HEK293T (cell line): ENCODE measurements around the gene MRAS.
"Not testable (repeated sequence)": the region's sequence is repeated elsewhere in the genome, so short reads cannot be mapped to it uniquely, and the experiment has no call there.

Experiments used
- ARNT ChIP-seq: fragments of 450-650 bp; IDR thresholded peaks from 2 replicates; pipeline ENCODE4 v1.6.1; 2017; ENCODE audit warnings: mild to moderate bottlenecking
- ELF4 ChIP-seq: fragments of 450-650 bp; IDR thresholded peaks from 2 replicates; pipeline ENCODE4 v1.6.1; 2017; ENCODE audit warnings: antibody characterized with exemption
- FOXA1 ChIP-seq: fragments of 450-650 bp; IDR thresholded peaks from 2 replicates; pipeline ENCODE4 v1.6.1; 2016; ENCODE audit warnings: mild to moderate bottlenecking
- SP1 ChIP-seq: fragments of 450-650 bp; IDR thresholded peaks from 2 replicates; pipeline ENCODE4 v1.6.1; 2017
- SUZ12 ChIP-seq: fragments of 450-650 bp; IDR thresholded peaks from 2 replicates; pipeline ENCODE4 v1.6.1; 2016; ENCODE audit warnings: mild to moderate bottlenecking
- ZNF384 ChIP-seq: fragments of 450-650 bp; IDR thresholded peaks from 2 replicates; pipeline ENCODE4 v1.6.1; 2016
- TF ChIP-seq, protein P1 (sequence below): fragments of 450-650 bp; IDR thresholded peaks from 2 replicates; pipeline ENCODE4 v1.6.1; 2016

DNA sequence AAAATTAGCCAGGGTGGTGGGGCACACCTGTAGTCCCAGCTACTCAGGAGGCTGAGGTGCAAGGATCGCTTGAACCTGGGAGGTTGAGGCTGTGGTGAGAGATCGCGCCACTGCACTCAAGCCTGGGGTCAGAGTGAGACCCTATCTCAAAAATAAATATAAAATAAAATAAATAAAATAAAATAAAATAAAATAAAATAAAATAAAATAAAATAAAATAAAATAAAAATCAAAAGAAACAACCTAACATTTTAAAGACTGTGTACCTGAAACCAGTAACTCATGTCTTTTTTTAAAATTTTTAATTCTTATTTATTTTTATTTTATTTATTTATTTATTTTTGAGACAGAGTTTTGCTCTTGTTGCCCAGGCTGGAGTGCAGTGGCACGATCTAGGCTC lies 78.4 kb downstream of the MRAS start:
- TF ChIP-seq, protein P1, sequence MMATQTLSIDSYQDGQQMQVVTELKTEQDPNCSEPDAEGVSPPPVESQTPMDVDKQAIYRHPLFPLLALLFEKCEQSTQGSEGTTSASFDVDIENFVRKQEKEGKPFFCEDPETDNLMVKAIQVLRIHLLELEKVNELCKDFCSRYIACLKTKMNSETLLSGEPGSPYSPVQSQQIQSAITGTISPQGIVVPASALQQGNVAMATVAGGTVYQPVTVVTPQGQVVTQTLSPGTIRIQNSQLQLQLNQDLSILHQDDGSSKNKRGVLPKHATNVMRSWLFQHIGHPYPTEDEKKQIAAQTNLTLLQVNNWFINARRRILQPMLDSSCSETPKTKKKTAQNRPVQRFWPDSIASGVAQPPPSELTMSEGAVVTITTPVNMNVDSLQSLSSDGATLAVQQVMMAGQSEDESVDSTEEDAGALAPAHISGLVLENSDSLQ, result not testable (repeated sequence)
- TF ChIP-seq ARNT, SP1, SUZ12, FOXA1, ELF4, ZNF384: not testable (repeated sequence)
